ENCODE data around the gene WDR86.

Gene WDR86

DNA sequence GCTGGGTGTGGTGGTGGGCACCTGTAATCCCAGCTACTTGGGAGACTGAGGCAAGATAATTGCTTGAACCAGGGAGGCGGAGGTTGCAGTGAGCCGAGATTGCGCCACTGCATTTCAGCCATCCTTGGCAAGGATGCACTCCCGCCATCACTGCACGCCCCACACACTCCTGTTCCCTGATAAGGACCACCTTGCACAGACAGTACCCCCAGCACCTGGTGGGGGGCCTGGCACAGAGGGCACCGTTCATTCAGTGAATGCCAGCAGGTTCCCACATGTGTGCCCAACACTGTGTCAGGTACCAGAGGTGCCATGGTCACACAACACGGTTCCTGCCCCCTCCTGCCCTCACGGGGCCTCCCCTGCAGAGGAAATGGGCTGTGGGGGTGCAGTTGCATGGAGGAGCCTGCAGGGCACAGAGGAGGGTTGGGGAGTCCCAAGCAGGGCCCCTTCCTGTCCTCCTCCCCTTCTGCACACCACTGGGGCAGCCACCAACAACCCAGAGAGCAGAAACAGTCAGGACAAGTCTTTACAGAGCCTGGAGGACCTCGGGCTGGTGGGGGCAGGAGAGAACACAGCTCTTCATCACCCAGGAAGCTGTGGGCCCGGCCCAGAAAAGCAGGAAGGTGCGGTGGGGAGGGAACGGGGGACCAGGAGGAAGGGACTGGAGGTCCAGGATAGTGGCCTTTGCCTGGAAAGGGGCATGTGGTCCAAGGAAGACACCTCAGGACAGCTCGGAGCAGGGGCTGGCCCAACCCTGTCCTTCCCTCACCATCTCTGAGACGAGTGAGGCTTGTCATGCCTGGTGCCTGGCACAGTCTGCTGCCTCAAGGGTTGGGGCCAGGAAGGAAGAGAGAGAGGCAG, 23.1 kb upstream of the WDR86 start:
- TF ChIP-seq, protein P1, sequence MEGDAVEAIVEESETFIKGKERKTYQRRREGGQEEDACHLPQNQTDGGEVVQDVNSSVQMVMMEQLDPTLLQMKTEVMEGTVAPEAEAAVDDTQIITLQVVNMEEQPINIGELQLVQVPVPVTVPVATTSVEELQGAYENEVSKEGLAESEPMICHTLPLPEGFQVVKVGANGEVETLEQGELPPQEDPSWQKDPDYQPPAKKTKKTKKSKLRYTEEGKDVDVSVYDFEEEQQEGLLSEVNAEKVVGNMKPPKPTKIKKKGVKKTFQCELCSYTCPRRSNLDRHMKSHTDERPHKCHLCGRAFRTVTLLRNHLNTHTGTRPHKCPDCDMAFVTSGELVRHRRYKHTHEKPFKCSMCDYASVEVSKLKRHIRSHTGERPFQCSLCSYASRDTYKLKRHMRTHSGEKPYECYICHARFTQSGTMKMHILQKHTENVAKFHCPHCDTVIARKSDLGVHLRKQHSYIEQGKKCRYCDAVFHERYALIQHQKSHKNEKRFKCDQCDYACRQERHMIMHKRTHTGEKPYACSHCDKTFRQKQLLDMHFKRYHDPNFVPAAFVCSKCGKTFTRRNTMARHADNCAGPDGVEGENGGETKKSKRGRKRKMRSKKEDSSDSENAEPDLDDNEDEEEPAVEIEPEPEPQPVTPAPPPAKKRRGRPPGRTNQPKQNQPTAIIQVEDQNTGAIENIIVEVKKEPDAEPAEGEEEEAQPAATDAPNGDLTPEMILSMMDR (IDR thresholded peaks at IDR 0.05), result no peak

GRCh38 chr7:151431768-151432311, 22.0 kb upstream of the WDR86 start:
- TF ChIP-seq, protein P1 (IDR thresholded peaks at IDR 0.05), result no peak

GRCh38 chr7:151431281-151431767, 21.5 kb upstream of the WDR86 start:
- TF ChIP-seq, protein P1 (IDR thresholded peaks at IDR 0.05), result no peak

GRCh38 chr7:151430391-151431205, 20.8 kb upstream of the WDR86 start:
- TF ChIP-seq, protein P1 (IDR thresholded peaks at IDR 0.05), result no peak

DNA sequence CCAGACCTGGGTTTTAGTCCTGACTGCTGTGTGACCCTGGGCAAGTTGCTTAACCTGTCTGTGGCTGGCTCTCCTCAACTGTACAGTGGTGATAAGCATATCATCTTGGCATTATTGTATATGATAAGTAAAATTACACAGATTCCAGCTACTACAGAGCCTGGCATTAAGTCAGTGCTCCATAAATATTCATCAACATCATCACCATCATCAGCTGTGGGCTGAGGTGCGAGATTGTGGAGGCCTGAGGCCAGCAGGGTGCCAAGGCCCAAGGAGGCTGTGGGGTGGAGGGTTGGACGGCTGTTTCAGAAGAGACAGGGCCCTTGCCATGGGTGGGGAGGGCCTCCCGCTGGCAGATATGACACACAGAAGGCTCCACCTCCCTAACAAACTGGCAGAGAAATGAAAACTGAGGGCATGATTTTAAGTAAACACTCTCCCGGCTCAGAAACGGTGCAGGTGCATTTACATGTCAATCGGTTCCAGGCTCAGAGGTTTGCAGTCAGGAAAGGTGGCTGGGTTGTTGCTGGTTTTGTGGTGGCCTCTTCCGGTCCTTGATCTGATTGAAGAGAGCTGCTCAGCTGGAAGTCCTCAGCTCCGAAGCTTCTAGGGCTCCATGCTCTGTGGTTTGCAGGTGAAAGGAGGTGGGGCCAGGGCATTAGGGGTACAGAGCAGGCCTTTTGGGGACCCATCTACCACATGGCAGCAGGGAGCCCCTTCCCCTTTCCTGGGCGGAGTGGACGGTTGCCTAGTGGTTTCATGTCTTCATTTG, 19.9 kb upstream of the WDR86 start:
- TF ChIP-seq, protein P1 (IDR thresholded peaks at IDR 0.05), result no peak

GRCh38 chr7:151429237-151429559, 19.4 kb upstream of the WDR86 start:
- TF ChIP-seq, protein P1 (IDR thresholded peaks at IDR 0.05), result no peak

All from LNCAP (cell line).